HepG2 (cell line): Measurements from ENCODE around the gene CAB39. TPM values are rescaled to one million over a fixed set of nuclear protein-coding genes. Genes with fewer than 3 reads are reported as not detected.

ENCODE experiments used
- ATAC-seq: fragments of 200-7000 bp; cut with Tn5 transposase; 3 replicates; pipeline ENCODE4 v1.9.1; 2020; ENCODE audit warnings: mild to moderate bottlenecking, moderate library complexity
- BruUV-seq: library from RNA; stranded (reverse); fragments of 400-500 nt; replicated peaks from 2 replicates; lab custom pipeline; 2021; lab: Mats Ljungman, UMichigan
- CTCF ChIA-PET: fragments of 300-600 bp; formaldehyde crosslinking; extraction: SDS; loops from one replicate; lab custom pipeline; 2021; ENCODE audit warnings: low total read pairs, inconsistent platforms, low intra/inter-chr PET ratio; lab: Yijun Ruan, JAX
- POLR2A ChIA-PET: fragments of 350-600 bp; sonication (Branson Sonifier 250); formaldehyde crosslinking; loops from one replicate; lab custom pipeline; 2020; ENCODE audit warnings: antibody characterized with exemption, inconsistent platforms; lab: Yijun Ruan, JAX
- DNase-seq: peaks from one replicate; pipeline ENCODE4 v3.0.0-alpha.2; 2015; ENCODE audit warnings: low spot score
- FAIRE-seq: peaks from 3 replicates; lab custom pipeline; 2011; peaks lifted over from hg19 to GRCh38; lab: Jason Lieb, UNC
- H2AFZ ChIP-seq: one replicate; pipeline ENCODE4 v1.6.1; 2011; ENCODE audit warnings: low read length, inconsistent platforms
- H3K27ac ChIP-seq: fragments of 300-600 bp; 3 replicates; pipeline ENCODE4 v1.8.0; 2011; ENCODE audit warnings: mixed run types, mild to moderate bottlenecking, mixed read lengths, low read length, inconsistent platforms; ENCODE audit not compliant: insufficient read depth; ENCODE audit errors: extremely low read length
- H3K27me3 ChIP-seq, 2 experiments: fragments of 200-600 bp in 1 of 2; 2 replicates in 1 of 2; 3 replicates in 1 of 2; pipeline versions ENCODE4 v1.6.0 to v1.8.0; 2011; ENCODE audit warnings: low read length in 2 of 2, mild to moderate bottlenecking in 2 of 2, moderate library complexity in 2 of 2, inconsistent platforms in 1 of 2; ENCODE audit not compliant: insufficient read depth in 2 of 2, control insufficient read depth in 1 of 2
- H3K36me3 ChIP-seq, 2 experiments: fragments of 200-600 bp in 1 of 2; replicated peaks in 1 of 2; 2 replicates in 1 of 2; 3 replicates in 1 of 2; pipeline versions ENCODE4 v1.5.1 to v1.8.0; 2011; ENCODE audit warnings: low read length in 2 of 2, inconsistent platforms in 1 of 2; ENCODE audit not compliant: insufficient read depth in 2 of 2, control insufficient read depth in 1 of 2
- H3K4me1 ChIP-seq: 2 replicates; pipeline ENCODE4 v1.5.1; 2012; ENCODE audit warnings: low read length, inconsistent platforms; ENCODE audit not compliant: insufficient read depth
- H3K4me2 ChIP-seq: 2 replicates; pipeline ENCODE4 v1.6.0; 2011; ENCODE audit warnings: low read depth, low read length, inconsistent platforms
- H3K4me3 ChIP-seq, 3 experiments: fragments of 200-600 bp in 1 of 3; sonication (generic), shearing (Covaris generic) in 1 of 3; replicated peaks in 1 of 3; 2 replicates each; pipeline ENCODE4 v1.5.1; 2011 to 2016; ENCODE audit warnings: low read length in 3 of 3, inconsistent platforms in 2 of 3, low read depth in 2 of 3, mild to moderate bottlenecking in 2 of 3, control low read depth in 1 of 3, mixed read lengths in 1 of 3; ENCODE audit not compliant: insufficient read depth in 1 of 3
- H3K79me2 ChIP-seq: one replicate; pipeline ENCODE4 v1.6.1; 2011; ENCODE audit warnings: low read length, inconsistent platforms; ENCODE audit not compliant: insufficient read depth
- H3K9ac ChIP-seq: 2 replicates; pipeline ENCODE4 v1.6.0; 2011; ENCODE audit warnings: mild to moderate bottlenecking, low read depth, low read length, inconsistent platforms; ENCODE audit not compliant: insufficient read depth
- H3K9me3 ChIP-seq: 2 replicates; pipeline ENCODE4 v1.5.1; 2012; ENCODE audit warnings: mild to moderate bottlenecking, low read length
- H4K20me1 ChIP-seq: 2 replicates; pipeline ENCODE4 v1.6.0; 2011; ENCODE audit warnings: inconsistent platforms, mild to moderate bottlenecking, low read length, moderate library complexity; ENCODE audit not compliant: insufficient read depth
- ELF1 ChIP-seq: sonication (generic); formaldehyde crosslinking; IDR thresholded peaks from 2 replicates; pipeline ENCODE4 v1.4.0; 2020; ENCODE audit warnings: missing genetic modification reagents
- ELK4 ChIP-seq: sonication (generic); formaldehyde crosslinking; IDR thresholded peaks from 2 replicates; pipeline ENCODE4 v1.9.0; 2021; ENCODE audit warnings: missing genetic modification reagents, borderline replicate concordance
- ETV6 ChIP-seq: sonication (generic); formaldehyde crosslinking; conservative IDR thresholded peaks from 2 replicates; pipeline ENCODE4 v1.4.0; 2020; ENCODE audit warnings: missing genetic modification reagents
- IKZF1 ChIP-seq: fragments of 450-650 bp; IDR thresholded peaks from 2 replicates; pipeline ENCODE4 v1.7.1; 2016
- ISX ChIP-seq: sonication (generic); formaldehyde crosslinking; conservative IDR thresholded peaks from 2 replicates; pipeline ENCODE4 v1.5.0; 2020; ENCODE audit warnings: missing genetic modification reagents
- MEIS2 ChIP-seq: sonication (generic); formaldehyde crosslinking; IDR thresholded peaks from 2 replicates; pipeline ENCODE4 v1.9.0; 2021; ENCODE audit warnings: mild to moderate bottlenecking, missing genetic modification reagents
- PAX8 ChIP-seq: sonication (generic); formaldehyde crosslinking; IDR thresholded peaks from 2 replicates; pipeline ENCODE4 v1.8.0; 2022; ENCODE audit warnings: mild to moderate bottlenecking, missing genetic modification reagents, borderline replicate concordance
- TCF7L2 ChIP-seq: IDR thresholded peaks from 2 replicates; pipeline ENCODE4 v1.6.1; 2011; ENCODE audit warnings: mild to moderate bottlenecking, low read depth, low read length, moderate library complexity
- TEAD3 ChIP-seq: optimal IDR thresholded peaks from 2 replicates; pipeline ENCODE3; 2016; ENCODE audit warnings: borderline replicate concordance
- THYN1 ChIP-seq: sonication (generic); formaldehyde crosslinking; IDR thresholded peaks from 2 replicates; pipeline ENCODE4 v1.8.1; 2023; ENCODE audit warnings: low read depth, mild to moderate bottlenecking, moderate library complexity, missing genetic modification reagents, borderline replicate concordance
- ZBTB39 ChIP-seq: sonication (generic); formaldehyde crosslinking; IDR thresholded peaks from 2 replicates; pipeline ENCODE4 v1.5.0; 2020; ENCODE audit warnings: missing genetic modification reagents
- ZFP36 ChIP-seq: fragments of 150-350 bp; IDR thresholded peaks from 2 replicates; pipeline ENCODE4 v1.6.1; 2018; ENCODE audit warnings: borderline replicate concordance, low read length, low read depth; ENCODE audit not compliant: partially characterized antibody
- ZNF136 ChIP-seq: sonication (generic); formaldehyde crosslinking; IDR thresholded peaks from 2 replicates; pipeline ENCODE4 v1.8.1; 2022; ENCODE audit warnings: low read depth, mild to moderate bottlenecking, moderate library complexity, missing genetic modification reagents
- ZNF17 ChIP-seq: sonication (generic); formaldehyde crosslinking; IDR thresholded peaks from 2 replicates; pipeline ENCODE4 v1.5.0; 2020; ENCODE audit warnings: mild to moderate bottlenecking, missing genetic modification reagents
- ZNF24 ChIP-seq: fragments of 450-650 bp; IDR thresholded peaks from 2 replicates; pipeline ENCODE4 v1.6.1; 2017; ENCODE audit warnings: antibody characterized with exemption, mild to moderate bottlenecking
- ZNF329 ChIP-seq: sonication (generic); formaldehyde crosslinking; IDR thresholded peaks from 2 replicates; pipeline ENCODE4 v1.9.0; 2021; ENCODE audit warnings: low read depth, mild to moderate bottlenecking, missing genetic modification reagents
- ZNF567 ChIP-seq: sonication (generic); formaldehyde crosslinking; IDR thresholded peaks from 2 replicates; pipeline ENCODE4 v1.8.1; 2023; ENCODE audit warnings: mild to moderate bottlenecking, missing genetic modification reagents, borderline replicate concordance
- ZNF605 ChIP-seq: sonication (generic); formaldehyde crosslinking; IDR thresholded peaks from 2 replicates; pipeline ENCODE4 v1.8.0; 2022; ENCODE audit warnings: mild to moderate bottlenecking, missing genetic modification reagents
- ZNF747 ChIP-seq: sonication (generic); formaldehyde crosslinking; IDR thresholded peaks from 2 replicates; pipeline ENCODE4 v1.8.1; 2023; ENCODE audit warnings: missing genetic modification reagents, mild to moderate bottlenecking, borderline replicate concordance
- ZSCAN5A ChIP-seq: sonication (generic); formaldehyde crosslinking; IDR thresholded peaks from 2 replicates; pipeline ENCODE4 v1.8.0; 2022; ENCODE audit warnings: mild to moderate bottlenecking, missing genetic modification reagents, borderline replicate concordance
- WGBS: methylation state at CpG from one replicate; pipeline ENCODE4 v1.1.6; 2017; ENCODE audit warnings: low lambda C conversion rate; 5-methylcytosine and 5-hydroxymethylcytosine counted together
- in situ Hi-C: cut with HindIII; loops from 2 replicates; pipeline ENCODE4 v1.10.0; 2017; ENCODE audit warnings: low pct_unique_long_range_greater_than_20kb; ENCODE audit not compliant: extremely low pct_ligation_motif_present
- intact Hi-C: fragments of 100-400 bp; cut with micrococcal nuclease; formaldehyde crosslinking; loops from one replicate; pipeline ENCODE4 v1.10.0; 2022; ENCODE audit not compliant: unreplicated experiment
- polyA plus RNA-seq, 8 experiments: library from polyadenylated mRNA; depleted of rRNA in 3 of 8; stranded (reverse) in 7 of 8; unstranded in 1 of 8; fragments of >200 nt; fragmentation: Illumina TruSeq in 4 of 8; extraction: Trizol in 4 of 8; gene quantifications; 2 replicates each; pipeline versions ENCODE4 v1.2.1 to v1.2.3, GENCODE V29; 2011 to 2016; ENCODE audit warnings: low read depth in 4 of 8, missing spikeins in 1 of 8, mixed read lengths in 1 of 8; ENCODE audit not compliant: insufficient read depth in 1 of 8
- total RNA-seq, 5 experiments: library from RNA; depleted of rRNA; stranded (reverse); fragments of >200 nt; fragmentation: Illumina TruSeq; extraction: Trizol; gene quantifications; 2 replicates each; pipeline ENCODE4 v1.2.3, GENCODE V29; 2016; ENCODE audit warnings: low read depth in 1 of 5

Gene CAB39
- total and polyA plus RNA-seq, 2 of the 13 experiments (the other 11 are each of a cell fraction or from before 2014, with no cell fraction given) = 19.3 to 45.3 TPM

- no peak for TF ChIP-seq ETV6 (CRISPR knock-in tag)
Observed at GRCh38 chr2:230764346-230764745, 51.7 kb downstream of the CAB39 start (continued).

GRCh38 chr2:230765611-230766300 is 53.1 kb downstream of the CAB39 start:
- no peaks in the 10 kb centered on the region for H3K79me2 ChIP-seq
- H2AFZ ChIP-seq = no peak overlapping the region
- H3K9ac ChIP-seq = no peak overlapping the region
- FAIRE-seq (no peak), ATAC-seq (no peak), DNase-seq (no peak)
- H4K20me1 ChIP-seq = no peaks in the 10 kb centered on the region
- CTCF ChIA-PET = no interaction called here
- no peaks in the 10 kb centered on the region for H3K4me1 ChIP-seq
- peaks cover 5 to 39% of the 10 kb centered on the region in 2 experiments for H3K36me3 ChIP-seq
- H3K27me3 ChIP-seq = no peaks in the 10 kb centered on the region
- 99% methylated on average over 4 of the region's 4 CpGs for WGBS
- no peak overlapping the region for H3K4me2 ChIP-seq
- intact Hi-C loops (no loop called here), in situ Hi-C loops (no loop called here)
- H3K27ac ChIP-seq = no peak overlapping the region
- H3K9me3 ChIP-seq = no peaks in the 10 kb centered on the region
- no TSS peak for BruUV-seq
- POLR2A ChIA-PET = no interaction called here
- no peak overlapping the region for H3K4me3 ChIP-seq
- TF ChIP-seq ISX (CRISPR knock-in tag) (no peak), ZFP36 (no peak), ZNF136 (CRISPR knock-in tag) (no peak), ZNF567 (CRISPR knock-in tag) (no peak), ZNF329 (no peak), ZNF747 (CRISPR knock-in tag) (no peak), IKZF1 (no peak), PAX8 (no peak), ZNF24 (no peak), ELK4 (CRISPR knock-in tag) (no peak), ZNF605 (CRISPR knock-in tag) (no peak), TEAD3 (CRISPR knock-in tag) (no peak), THYN1 (CRISPR knock-in tag) (no peak), ZNF17 (CRISPR knock-in tag) (no peak), ZBTB39 (CRISPR knock-in tag) (no peak), MEIS2 (CRISPR knock-in tag) (no peak), ZSCAN5A (CRISPR knock-in tag) (no peak), TCF7L2 (no peak), ELF1 (CRISPR knock-in tag) (no peak)
